ENCODE measurements around the gene PCCB. TPM values are rescaled to one million over a fixed set of nuclear protein-coding genes. Genes with fewer than 3 reads are reported as not detected.

The PCCB gene
- total and polyA plus RNA-seq, 2 of the 8 experiments (the other 6 are each of a cell fraction or from before 2014, with no cell fraction given): 56.7 to 84.4 TPM

DNA sequence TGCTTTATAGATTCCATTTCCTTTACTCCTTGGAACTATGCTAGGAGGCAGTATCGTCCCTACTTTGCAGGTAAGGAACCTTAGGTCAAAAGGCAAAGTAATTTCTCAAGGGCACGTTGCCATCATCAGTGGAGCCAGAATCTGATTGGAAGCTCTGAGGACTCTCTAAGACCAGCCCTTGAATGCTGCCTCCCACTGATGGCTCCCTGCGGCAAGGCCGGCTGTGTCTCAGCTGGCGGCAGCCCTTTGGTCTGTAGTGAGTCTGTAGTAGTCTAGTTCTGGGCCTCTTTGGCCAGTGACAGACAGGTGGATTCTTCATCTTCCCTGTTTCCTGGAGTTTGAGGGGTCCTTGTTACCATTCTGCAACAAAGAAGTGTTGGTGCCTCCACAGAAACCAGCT, 76.2 kb downstream of the PCCB start:
- POLR2A ChIA-PET (ENCODE audit: partially characterized antibody): no interaction called here
- no peak overlapping the region for H3K14ac ChIP-seq (ENCODE audit: insufficient read length)
- H3K36me3 ChIP-seq (ENCODE audit: control insufficient read depth in 2 of 4, insufficient read depth in 4 of 4, low read length in 3 of 4): peaks cover 0 to 15% (median 4%) of the 10 kb centered on the region in 4 experiments; a peak in 5 of 8 replicates
- H3K4me2 ChIP-seq (ENCODE audit: insufficient read depth in 1 of 2, low read depth in 2 of 2, low read length in 2 of 2): no peak overlapping the region
- no peaks in the 10 kb centered on the region; a peak in 2 of 4 replicates for H3K9me3 ChIP-seq (ENCODE audit: insufficient read depth in 2 of 2, low read depth in 1 of 2, low read length in 1 of 2)
- 94% methylated on average over 5 of the region's 5 CpGs; no CpG with 5 or more reads in 1 of the 2 experiments for WGBS, 2 experiments (ENCODE audit: extremely low coverage in 1 of 2, insufficient coverage in 1 of 2, insufficient read length in 1 of 2, insufficient replicate concordance in 2 of 2, low coverage in 1 of 2, low lambda C conversion rate in 2 of 2, missing lambda C conversion rate in 1 of 2)
- no peak overlapping the region for H4K5ac ChIP-seq (ENCODE audit: insufficient read length, low read depth, low read length)
- no peaks in the 10 kb centered on the region for H3K23me2 ChIP-seq (ENCODE audit: low read depth, low read length)
- no peak overlapping the region for H2BK20ac ChIP-seq (ENCODE audit: low read length)
- no peaks in the 10 kb centered on the region; a peak in 1 of 4 replicates for H3K79me2 ChIP-seq (ENCODE audit: control insufficient read depth in 1 of 2, insufficient read depth in 2 of 2, low read length in 2 of 2)
- H3K4me3 ChIP-seq (ENCODE audit: extremely low read depth in 1 of 4, insufficient read depth in 2 of 4, low read depth in 3 of 4, low read length in 4 of 4): no peak overlapping the region
- CTCF ChIA-PET (ENCODE audit: partially characterized antibody): no interaction called here
- no peak overlapping the region for H4K91ac ChIP-seq (replicated peaks; ENCODE audit: insufficient read length, low read length)
- no peak overlapping the region for H2AK5ac ChIP-seq (ENCODE audit: low read depth, low read length)
- DNase-seq (ENCODE audit: low read depth in 1 of 2, low spot score in 2 of 2): no peak
- no peaks in the 10 kb centered on the region for H3K27me3 ChIP-seq (replicated peaks in 1 of 4; ENCODE audit: control insufficient read depth in 3 of 4, extremely low read depth in 1 of 4, insufficient read depth in 3 of 4, low read length in 3 of 4)
- H3K9ac ChIP-seq (replicated peaks in 1 of 4; ENCODE audit: extremely low read depth in 1 of 4, low read depth in 3 of 4, low read length in 3 of 4): no peak overlapping the region
- no peaks in the 10 kb centered on the region for H4K20me1 ChIP-seq (replicated peaks in 1 of 2; ENCODE audit: control insufficient read depth in 1 of 2, insufficient read depth in 2 of 2, low read length in 2 of 2)
- H2BK12ac ChIP-seq (ENCODE audit: low read depth, low read length): no peak overlapping the region
- H3K79me1 ChIP-seq (ENCODE audit: low read depth, low read length): no peaks in the 10 kb centered on the region
- H3K4me1 ChIP-seq (replicated peaks in 1 of 4; ENCODE audit: control insufficient read depth in 3 of 4, insufficient read depth in 4 of 4, low read length in 3 of 4): no peaks in the 10 kb centered on the region
- no peak overlapping the region for H3K56ac ChIP-seq (replicated peaks; ENCODE audit: insufficient read length, low read depth, low read length)
- H2BK5ac ChIP-seq (ENCODE audit: low read depth, low read length): no peak overlapping the region
- H2BK120ac ChIP-seq (replicated peaks; ENCODE audit: low read depth, low read length): no peak overlapping the region
- no peak overlapping the region for H3K4ac ChIP-seq (replicated peaks; ENCODE audit: insufficient read length, low read depth, low read length)
- H3K27ac ChIP-seq (ENCODE audit: low read depth, low read length): no peak overlapping the region
- H4K8ac ChIP-seq (ENCODE audit: extremely low read depth, insufficient read depth, low read length): no peak overlapping the region
- H3K23ac ChIP-seq (ENCODE audit: insufficient read length): no peak overlapping the region
- no peak for FAIRE-seq
- H2BK15ac ChIP-seq (ENCODE audit: low read length): no peak overlapping the region
- H2AFZ ChIP-seq (ENCODE audit: low read length): no peak overlapping the region
- no peak overlapping the region for H3K18ac ChIP-seq (ENCODE audit: extremely low read depth, low read length)
- no peak for TF ChIP-seq SUZ12 (IDR thresholded peaks at IDR 0.05; ENCODE audit: low read length)
- no peak for TF ChIP-seq ZNF274 (IDR thresholded peaks at IDR 0.05; ENCODE audit: borderline replicate concordance, extremely low read depth, low read length)
